Thyroid gland (tissue), 4 donors: ENCODE measurements around the gene LCN12. TPM values are rescaled to one million over a fixed set of nuclear protein-coding genes. Genes with fewer than 3 reads are reported as not detected.

ENCODE experiments used
- DNase-seq, 2 donors: peaks; one replicate each; pipeline ENCODE4 v3.0.0-alpha.2; 2019
- H3K27ac ChIP-seq, 3 donors: fragments of 200-600 bp; sonication (generic); 1 replicate in 2 of 3; 2 replicates in 1 of 3; pipeline ENCODE4 v1.5.1; 2016 to 2019; ENCODE audit warnings: mild to moderate bottlenecking in 1 of 3, moderate library complexity in 1 of 3
- H3K27me3 ChIP-seq: fragments of 200-600 bp; sonication (generic); one replicate; pipeline ENCODE4 v1.5.1; 2019
- H3K36me3 ChIP-seq, 2 donors: fragments of 200-600 bp; sonication (generic); one replicate each; pipeline ENCODE4 v1.5.1; 2016 to 2019
- H3K4me1 ChIP-seq, 2 donors: fragments of 200-600 bp; sonication (generic); one replicate each; pipeline ENCODE4 v1.5.1; 2017 to 2019
- H3K4me3 ChIP-seq, 3 donors: fragments of 200-600 bp; sonication (generic); replicated peaks in 1 of 3; 1 replicate in 2 of 3; 2 replicates in 1 of 3; pipeline ENCODE4 v1.5.1; 2016; ENCODE audit warnings: mild to moderate bottlenecking in 1 of 3
- H3K9me3 ChIP-seq: fragments of 200-600 bp; sonication (generic); one replicate; pipeline ENCODE4 v1.5.1; 2017
- CTCF ChIP-seq, 6 experiments: fragments of 200-600 bp in 3 of 6; fragments of 450-650 bp in 3 of 6; sonication (generic) in 3 of 6; IDR thresholded peaks; one replicate each; pipeline ENCODE4 v1.5.1; 2016 to 2019; ENCODE audit warnings: antibody characterized with exemption in 6 of 6, mild to moderate bottlenecking in 2 of 6, inconsistent platforms in 1 of 6, moderate library complexity in 1 of 6
- POLR2A ChIP-seq, 2 donors: fragments of 450-650 bp; IDR thresholded peaks; one replicate each; pipeline ENCODE4 v1.6.1; 2017; ENCODE audit warnings: antibody characterized with exemption in 2 of 2, mild to moderate bottlenecking in 2 of 2, moderate library complexity in 1 of 2
- WGBS, 2 donors: methylation state at CpG; one replicate each; pipeline ENCODE4 v1.1.5; 2017; 5-methylcytosine and 5-hydroxymethylcytosine counted together
- intact Hi-C: fragments of 100-400 bp; cut with DNase I; formaldehyde crosslinking; loops from one replicate; pipeline ENCODE4 v1.15.1; 2023
- total RNA-seq, 4 donors: library from RNA; depleted of rRNA; stranded (reverse); fragments of >200 nt; gene quantifications; one replicate each; pipeline ENCODE4 v1.2.3, GENCODE V29; 2016

LCN12 gene
- total RNA-seq, 4 donors from 2014 or later = 24.3 to 85.0 (median 54.0) TPM

- Histone ChIP-seq H3K9me3 (no peaks in the 10 kb centered on the region), H3K36me3 (no peaks in the 10 kb centered on the region), H3K4me3 (no peak overlapping the region), H3K27ac (no peak overlapping the region), H3K4me1 (peaks cover 24 to 46% of the 10 kb centered on the region in 2 donors), H3K27me3 (no peaks in the 10 kb centered on the region)
- WGBS, 2 donors = 93 to 94% methylated on average over 7 to 8 of the region's 9 CpGs
- DNase-seq = no peak
- intact Hi-C loops = no loop called here
- TF ChIP-seq POLR2A (IDR thresholded peaks at IDR 0.05) = no peak
- no peak for TF ChIP-seq CTCF (IDR thresholded peaks at IDR 0.05)
These were observed 3.9 kb downstream of the LCN12 start for GRCh38 chr9:136955943-136956335.

GRCh38 chr9:136956604-136957003 lies 4.5 kb downstream of the LCN12 start:
- intact Hi-C loops = no loop called here
- TF ChIP-seq CTCF (IDR thresholded peaks at IDR 0.05) = no peak
- TF ChIP-seq POLR2A (IDR thresholded peaks at IDR 0.05) = no peak
- WGBS, 2 donors = 95 to 98% methylated on average over 4 of the region's 4 CpGs

GRCh38 chr9:136957461-136957860 lies 5.4 kb downstream of the LCN12 start:
- peaks cover 10 to 38% of the 10 kb centered on the region in 2 donors for H3K4me1 ChIP-seq
- no peak for DNase-seq
- no peak overlapping the region for H3K4me3 ChIP-seq
- H3K27me3 ChIP-seq = no peaks in the 10 kb centered on the region
- no peak overlapping the region for H3K27ac ChIP-seq
- H3K36me3 ChIP-seq = no peaks in the 10 kb centered on the region
- TF ChIP-seq CTCF (IDR thresholded peaks at IDR 0.05) (no peak), POLR2A (IDR thresholded peaks at IDR 0.05) (no peak)
- intact Hi-C loops = no loop called here
- 84 to 86% methylated on average over 1 of the region's 1 CpG for WGBS, 2 donors
- no peaks in the 10 kb centered on the region for H3K9me3 ChIP-seq

More at GRCh38 chr9:136956604-136957003, 4.5 kb downstream of the LCN12 start:
- no peak overlapping the region for H3K4me3 ChIP-seq
- H3K4me1 ChIP-seq = peaks cover 19 to 46% of the 10 kb centered on the region in 2 donors
- H3K36me3 ChIP-seq = no peaks in the 10 kb centered on the region
- no peak for DNase-seq
- H3K9me3 ChIP-seq = no peaks in the 10 kb centered on the region
- H3K27ac ChIP-seq = no peak overlapping the region
- H3K27me3 ChIP-seq = no peaks in the 10 kb centered on the region

- intact Hi-C loops = no loop called here
- no peak overlapping the region for H3K4me3 ChIP-seq
- H3K9me3 ChIP-seq = no peaks in the 10 kb centered on the region
- WGBS, 2 donors = 90 to 91% methylated on average over 5 to 6 of the region's 6 CpGs
- TF ChIP-seq CTCF (IDR thresholded peaks at IDR 0.05) (no peak), POLR2A (IDR thresholded peaks at IDR 0.05) (no peak)
- H3K36me3 ChIP-seq = no peaks in the 10 kb centered on the region
- no peak for DNase-seq
- H3K4me1 ChIP-seq = peaks cover 7 to 34% of the 10 kb centered on the region in 2 donors
- no peak overlapping the region for H3K27ac ChIP-seq
- no peaks in the 10 kb centered on the region for H3K27me3 ChIP-seq
These were observed 5.8 kb downstream of the LCN12 start for GRCh38 chr9:136957901-136958300.

- intact Hi-C loops = no loop called here
- Histone ChIP-seq H3K4me1 (peaks cover 4 to 31% of the 10 kb centered on the region in 2 donors), H3K36me3 (no peaks in the 10 kb centered on the region), H3K27me3 (no peaks in the 10 kb centered on the region), H3K4me3 (no peak overlapping the region), H3K9me3 (no peaks in the 10 kb centered on the region), H3K27ac (no peak overlapping the region)
- TF ChIP-seq CTCF (IDR thresholded peaks at IDR 0.05) = no peak
- no peak for TF ChIP-seq POLR2A (IDR thresholded peaks at IDR 0.05)
- WGBS, 2 donors = 69 to 87% methylated on average over 6 of the region's 7 CpGs
- DNase-seq = no peak
These were observed 6.4 kb downstream of the LCN12 start for GRCh38 chr9:136958473-136958872.
